MM.1S (cell line): ENCODE data around the gene C1QTNF3.

Experiments
- DNase-seq: peaks from one replicate; pipeline ENCODE4 v3.0.0-alpha.2; 2015
- H2AFZ ChIP-seq: fragments of 300-600 bp; sonication (generic); 2 replicates; pipeline ENCODE4 v1.6.0; 2016; ENCODE audit warnings: antibody characterized with exemption, low read length
- H3F3A ChIP-seq: fragments of 300-600 bp; sonication (generic); 2 replicates; pipeline ENCODE4 v1.6.1; 2016; ENCODE audit warnings: mild to moderate bottlenecking, antibody characterized with exemption, low read length, moderate library complexity, mixed read lengths; ENCODE audit not compliant: insufficient read depth
- H3K27ac ChIP-seq: fragments of 300-600 bp; sonication (generic); 2 replicates; pipeline ENCODE4 v1.5.1; 2016; ENCODE audit warnings: mild to moderate bottlenecking, low read length
- H3K27me3 ChIP-seq: fragments of 300-600 bp; sonication (generic); replicated peaks from 2 replicates; pipeline ENCODE4 v1.6.0; 2016; ENCODE audit warnings: low read length; ENCODE audit not compliant: insufficient read depth
- H3K36me3 ChIP-seq: fragments of 300-600 bp; sonication (generic); replicated peaks from 2 replicates; pipeline ENCODE4 v1.6.1; 2016; ENCODE audit warnings: mild to moderate bottlenecking, low read length, mixed read lengths; ENCODE audit not compliant: insufficient read depth
- H3K4me1 ChIP-seq: fragments of 300-600 bp; sonication (generic); 2 replicates; pipeline ENCODE4 v1.6.1; 2016; ENCODE audit warnings: low read length, mixed read lengths
- H3K4me2 ChIP-seq: fragments of 300-600 bp; sonication (generic); 2 replicates; pipeline ENCODE4 v1.6.0; 2016; ENCODE audit warnings: low read depth, low read length
- H3K4me3 ChIP-seq: fragments of 300-600 bp; sonication (generic); 2 replicates; pipeline ENCODE4 v1.5.1; 2016; ENCODE audit warnings: low read length, mixed read lengths
- H3K79me2 ChIP-seq: fragments of 300-600 bp; sonication (generic); 2 replicates; pipeline ENCODE4 v1.6.1; 2016; ENCODE audit warnings: mixed run types, low read length, mixed read lengths
- H3K9ac ChIP-seq: fragments of 300-600 bp; sonication (generic); 2 replicates; pipeline ENCODE4 v1.6.1; 2016; ENCODE audit warnings: low read length, mixed read lengths
- H3K9me2 ChIP-seq: fragments of 300-600 bp; sonication (generic); replicated peaks from 2 replicates; pipeline ENCODE4 v1.6.1; 2016; ENCODE audit warnings: mild to moderate bottlenecking, low read length, mixed read lengths; ENCODE audit not compliant: insufficient read depth
- H3K9me3 ChIP-seq: fragments of 300-600 bp; sonication (generic); replicated peaks from 2 replicates; pipeline ENCODE4 v1.6.1; 2016; ENCODE audit warnings: mild to moderate bottlenecking, low read length, mixed read lengths; ENCODE audit not compliant: insufficient read depth
- H4K20me1 ChIP-seq: fragments of 300-600 bp; sonication (generic); 2 replicates; pipeline ENCODE4 v1.6.1; 2016; ENCODE audit warnings: mild to moderate bottlenecking, low read length, moderate library complexity, mixed read lengths; ENCODE audit not compliant: insufficient read depth
- EZH2 ChIP-seq: fragments of 300-600 bp; sonication (generic); optimal IDR thresholded peaks from 2 replicates; pipeline ENCODE3; 2017; ENCODE audit warnings: low read depth, mild to moderate bottlenecking, antibody characterized with exemption, low read length, mixed read lengths
- EZH2phosphoT487 ChIP-seq: fragments of 300-600 bp; sonication (generic); IDR thresholded peaks from 2 replicates; pipeline ENCODE4 v1.6.1; 2018; ENCODE audit warnings: antibody characterized with exemption, low read length
- TF ChIP-seq, protein P1 (sequence below): fragments of 300-600 bp; sonication (generic); IDR thresholded peaks from 2 replicates; pipeline ENCODE4 v1.5.1; 2016; ENCODE audit warnings: antibody characterized with exemption, low read length, mixed read lengths

Gene C1QTNF3

DNA sequence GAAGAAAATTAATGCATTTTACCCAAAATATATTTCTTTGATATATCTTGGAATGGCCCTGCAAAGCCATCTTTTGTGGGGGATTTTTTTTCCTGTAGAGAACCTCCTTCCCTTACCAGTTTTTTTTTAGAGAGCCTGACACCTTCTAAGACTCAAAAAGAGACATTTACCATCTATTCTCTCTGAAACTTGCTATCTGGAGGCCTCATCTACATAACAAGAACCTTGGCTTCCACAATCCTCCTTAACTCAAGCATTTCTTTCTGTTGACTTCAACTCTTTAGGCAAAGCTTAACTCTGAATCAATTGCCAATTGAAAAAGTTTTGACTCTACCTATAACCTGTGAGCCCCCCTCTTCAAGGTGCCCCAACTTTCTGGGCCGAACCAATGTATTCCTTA, 64.7 kb downstream of the C1QTNF3 start:
- H3K9me3 ChIP-seq, result no peaks in the 10 kb centered on the region
- H4K20me1 ChIP-seq, result no peaks in the 10 kb centered on the region
- no peaks in the 10 kb centered on the region for H3K9me2 ChIP-seq
- H3K79me2 ChIP-seq, result no peaks in the 10 kb centered on the region
- H3K36me3 ChIP-seq, result no peaks in the 10 kb centered on the region
- TF ChIP-seq EZH2phosphoT487 (no peak), EZH2 (no peak)
- TF ChIP-seq, protein P1, sequence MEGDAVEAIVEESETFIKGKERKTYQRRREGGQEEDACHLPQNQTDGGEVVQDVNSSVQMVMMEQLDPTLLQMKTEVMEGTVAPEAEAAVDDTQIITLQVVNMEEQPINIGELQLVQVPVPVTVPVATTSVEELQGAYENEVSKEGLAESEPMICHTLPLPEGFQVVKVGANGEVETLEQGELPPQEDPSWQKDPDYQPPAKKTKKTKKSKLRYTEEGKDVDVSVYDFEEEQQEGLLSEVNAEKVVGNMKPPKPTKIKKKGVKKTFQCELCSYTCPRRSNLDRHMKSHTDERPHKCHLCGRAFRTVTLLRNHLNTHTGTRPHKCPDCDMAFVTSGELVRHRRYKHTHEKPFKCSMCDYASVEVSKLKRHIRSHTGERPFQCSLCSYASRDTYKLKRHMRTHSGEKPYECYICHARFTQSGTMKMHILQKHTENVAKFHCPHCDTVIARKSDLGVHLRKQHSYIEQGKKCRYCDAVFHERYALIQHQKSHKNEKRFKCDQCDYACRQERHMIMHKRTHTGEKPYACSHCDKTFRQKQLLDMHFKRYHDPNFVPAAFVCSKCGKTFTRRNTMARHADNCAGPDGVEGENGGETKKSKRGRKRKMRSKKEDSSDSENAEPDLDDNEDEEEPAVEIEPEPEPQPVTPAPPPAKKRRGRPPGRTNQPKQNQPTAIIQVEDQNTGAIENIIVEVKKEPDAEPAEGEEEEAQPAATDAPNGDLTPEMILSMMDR, result no peak
- no peak for DNase-seq
- H3K27me3 ChIP-seq, result no peaks in the 10 kb centered on the region
- H3K4me3 ChIP-seq, result no peak overlapping the region
- H3K9ac ChIP-seq, result no peak overlapping the region
- peaks cover 6% of the 10 kb centered on the region; the same call in 1 of the 2 replicates for H3K4me1 ChIP-seq
- no peak overlapping the region for H3K4me2 ChIP-seq
- H3F3A ChIP-seq, result peaks cover 2% of the 10 kb centered on the region; the same call in 1 of the 2 replicates
- H2AFZ ChIP-seq, result no peak overlapping the region
- no peak overlapping the region for H3K27ac ChIP-seq

DNA sequence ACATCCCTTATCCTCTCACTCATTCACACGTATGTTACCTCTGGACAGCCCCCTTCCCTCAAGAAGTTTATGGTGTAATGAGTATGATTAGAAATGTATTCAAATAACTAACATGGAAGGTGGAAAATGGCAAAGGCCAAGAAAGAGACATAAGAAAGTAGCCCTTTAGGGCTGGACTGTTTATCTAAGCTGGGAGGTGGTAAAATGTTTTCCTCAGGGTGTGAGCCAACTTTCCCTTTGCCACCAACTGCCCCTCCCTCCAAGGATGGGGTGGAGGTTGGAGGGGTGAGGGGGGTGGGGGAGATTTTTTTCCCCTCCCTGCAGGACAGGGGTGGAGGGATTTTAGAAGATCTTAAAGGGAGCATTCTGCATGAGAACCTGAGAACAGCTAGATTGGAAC, 66.7 kb downstream of the C1QTNF3 start:
- Histone ChIP-seq H3F3A (peaks cover 10% of the 10 kb centered on the region; the same call in 1 of the 2 replicates), H3K36me3 (no peaks in the 10 kb centered on the region), H3K4me3 (no peak overlapping the region), H3K9me3 (no peaks in the 10 kb centered on the region), H3K9ac (no peak overlapping the region), H4K20me1 (no peaks in the 10 kb centered on the region), H3K27me3 (no peaks in the 10 kb centered on the region), H3K27ac (no peak overlapping the region), H3K79me2 (no peaks in the 10 kb centered on the region), H3K4me1 (peaks cover 16% of the 10 kb centered on the region), H2AFZ (no peak overlapping the region), H3K9me2 (no peaks in the 10 kb centered on the region), H3K4me2 (no peak overlapping the region)
- no peak for DNase-seq
- TF ChIP-seq EZH2phosphoT487 (no peak), EZH2 (no peak)
- TF ChIP-seq, protein P1, result no peak

DNA sequence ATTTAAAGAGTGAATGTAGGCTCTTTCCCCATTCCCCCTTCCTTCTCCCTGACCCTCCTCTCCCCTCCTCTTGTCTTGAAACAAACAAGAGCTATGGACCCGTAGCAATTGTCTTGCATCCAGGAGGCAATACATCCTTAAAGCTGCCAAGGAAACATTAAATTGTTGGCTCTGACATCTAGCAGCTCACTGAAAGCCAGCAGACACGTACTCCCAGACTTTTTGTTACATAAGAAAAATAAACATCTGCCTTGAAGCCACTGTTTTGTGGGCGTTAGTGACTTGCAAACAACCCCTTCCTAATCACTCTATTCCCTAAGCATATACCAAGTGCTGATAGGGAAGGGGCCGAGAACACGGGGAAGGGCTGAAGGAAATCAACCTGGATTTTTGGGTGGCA, 67.2 kb downstream of the C1QTNF3 start:
- H4K20me1 ChIP-seq, result no peaks in the 10 kb centered on the region
- H3K27me3 ChIP-seq, result no peaks in the 10 kb centered on the region
- no peaks in the 10 kb centered on the region for H3K9me2 ChIP-seq
- H2AFZ ChIP-seq, result no peak overlapping the region
- H3K9ac ChIP-seq, result no peak overlapping the region
- H3K27ac ChIP-seq, result no peak overlapping the region
- no peaks in the 10 kb centered on the region for H3K79me2 ChIP-seq
- H3K9me3 ChIP-seq, result no peaks in the 10 kb centered on the region
- H3K36me3 ChIP-seq, result no peaks in the 10 kb centered on the region
- TF ChIP-seq, protein P1, result no peak
- TF ChIP-seq EZH2 (no peak), EZH2phosphoT487 (no peak)
- no peak overlapping the region for H3K4me2 ChIP-seq
- H3F3A ChIP-seq, result peaks cover 10% of the 10 kb centered on the region; the same call in 1 of the 2 replicates
- DNase-seq, result no peak
- H3K4me1 ChIP-seq, result peaks cover 16% of the 10 kb centered on the region
- H3K4me3 ChIP-seq, result no peak overlapping the region
